Measurements from ENCODE around the gene ARHGAP12. TPM values are rescaled to one million over a fixed set of nuclear protein-coding genes. Genes with fewer than 3 reads are reported as not detected.

ARHGAP12 gene
- total RNA-seq, 1 experiment from 2014 or later: 39.5 TPM

GRCh38 chr10:31853629-31854028 lies 75.0 kb downstream of the ARHGAP12 start (continued):
- no peak for TF ChIP-seq E2F1 (CRISPR knock-in tag; IDR thresholded peaks at IDR 0.05)
- no peak for TF ChIP-seq ETV6 (CRISPR knock-in tag; IDR thresholded peaks at IDR 0.05)
- TF ChIP-seq PRDM15 (CRISPR knock-in tag; IDR thresholded peaks at IDR 0.05): no peak
- TF ChIP-seq ATF2 (CRISPR knock-in tag; IDR thresholded peaks at IDR 0.05; ENCODE audit: borderline replicate concordance, low read depth): no peak
- no peak for TF ChIP-seq ZNF416 (CRISPR knock-in tag; IDR thresholded peaks at IDR 0.05)
- TF ChIP-seq MLX (CRISPR knock-in tag; IDR thresholded peaks at IDR 0.05): no peak
- TF ChIP-seq TCF7 (CRISPR knock-in tag; IDR thresholded peaks at IDR 0.05; ENCODE audit: low read depth): no peak
- TF ChIP-seq ZNF317 (CRISPR knock-in tag; IDR thresholded peaks at IDR 0.05; ENCODE audit: borderline replicate concordance, low read depth): no peak

GRCh38 chr10:31851216-31851615 lies 77.4 kb downstream of the ARHGAP12 start:
- ChIA-PET CTCF (no interaction called here), POLR2A (no interaction called here)
- Mint-ChIP-seq H3K36me3 (no peaks in the 10 kb centered on the region), H3K9me3 (no peaks in the 10 kb centered on the region), H3K4me3 (no peak overlapping the region), H3K27me3 (ENCODE audit: low read depth) (no peaks in the 10 kb centered on the region), H3K4me1 (peaks cover 16% of the 10 kb centered on the region), H3K27ac (no peak overlapping the region)
- ATAC-seq (no peak), DNase-seq (ENCODE audit: low spot score) (no peak)
- no peak for TF ChIP-seq E2F4 (CRISPR knock-in tag; IDR thresholded peaks at IDR 0.05; ENCODE audit: borderline replicate concordance, low read depth)
- TF ChIP-seq ZNF416 (CRISPR knock-in tag; IDR thresholded peaks at IDR 0.05): no peak
- TF ChIP-seq NR1H2 (CRISPR knock-in tag; IDR thresholded peaks at IDR 0.05): no peak

GRCh38 chr10:31847515-31847914 lies 81.1 kb downstream of the ARHGAP12 start:
- Mint-ChIP-seq H3K4me1 (peaks cover 6% of the 10 kb centered on the region; the same call in 1 of the 2 replicates), H3K27me3 (ENCODE audit: low read depth) (no peaks in the 10 kb centered on the region), H3K4me3 (no peak overlapping the region), H3K27ac (peak overlapping the region; percentile 54), H3K36me3 (no peaks in the 10 kb centered on the region), H3K9me3 (no peaks in the 10 kb centered on the region)
- CTCF ChIA-PET: no interaction called here
- POLR2A ChIA-PET: no interaction called here
- DNase-seq (ENCODE audit: low spot score) (no peak), ATAC-seq (peak; percentile 44; the same call in 1 of the 2 replicates)
- no peak for TF ChIP-seq NR1H2 (CRISPR knock-in tag; IDR thresholded peaks at IDR 0.05)
- no peak for TF ChIP-seq FOXP4 (CRISPR knock-in tag; IDR thresholded peaks at IDR 0.05)
- no peak for TF ChIP-seq ARID4B (CRISPR knock-in tag; IDR thresholded peaks at IDR 0.05; ENCODE audit: borderline replicate concordance)
